Measurements from ENCODE around the gene PPDPF. TPM values are rescaled to one million over a fixed set of nuclear protein-coding genes. Genes with fewer than 3 reads are reported as not detected.
A peak's percentile ranks its signal among the peaks of the same experiment; 100 is the strongest.
"Not testable (repeated sequence)": the region's sequence is repeated elsewhere in the genome, so short reads cannot be mapped to it uniquely, and the experiment has no call there.

Gene PPDPF
- polyA plus RNA-seq, 10 donors = 138 to 325 (median 206) TPM

DNA sequence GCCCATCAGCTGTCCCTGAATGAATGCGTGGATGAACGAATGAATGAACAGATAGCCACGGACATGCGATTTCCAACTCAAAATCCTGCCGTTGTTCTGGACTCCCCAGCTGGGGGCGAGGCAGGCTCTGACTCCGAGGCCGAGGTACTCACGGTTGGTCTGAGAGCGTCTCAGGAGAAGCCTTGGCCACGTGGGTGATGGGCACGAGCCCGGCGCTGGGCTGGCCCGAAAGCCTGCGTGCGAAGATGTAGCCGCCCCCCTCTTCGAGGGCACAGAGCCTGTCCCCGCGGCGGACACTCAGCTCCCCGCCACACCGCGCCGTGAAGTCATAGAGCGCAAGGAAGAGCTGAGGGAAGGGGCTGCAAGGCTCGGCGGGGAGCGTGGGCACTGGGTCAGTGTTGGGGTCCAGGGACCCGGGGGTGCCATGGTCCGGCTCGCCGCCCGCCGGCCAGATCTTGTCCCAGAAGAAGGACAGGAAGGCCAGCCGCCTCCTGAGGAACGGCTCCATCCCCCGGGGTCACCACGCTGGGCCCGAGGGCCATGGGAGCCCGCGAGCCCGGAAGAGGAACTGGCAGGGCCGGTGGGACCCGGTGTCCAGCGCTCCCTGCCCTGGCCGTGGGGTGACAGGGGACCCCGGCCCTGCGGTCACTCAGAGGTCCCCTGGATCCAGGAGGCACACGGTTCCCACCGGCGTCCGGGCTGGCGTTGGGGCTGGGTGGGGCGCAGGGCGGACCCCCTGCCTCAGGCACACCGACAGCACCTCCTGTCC lies 26.6 kb downstream of the PPDPF start:
- DNase-seq = no peak

DNA sequence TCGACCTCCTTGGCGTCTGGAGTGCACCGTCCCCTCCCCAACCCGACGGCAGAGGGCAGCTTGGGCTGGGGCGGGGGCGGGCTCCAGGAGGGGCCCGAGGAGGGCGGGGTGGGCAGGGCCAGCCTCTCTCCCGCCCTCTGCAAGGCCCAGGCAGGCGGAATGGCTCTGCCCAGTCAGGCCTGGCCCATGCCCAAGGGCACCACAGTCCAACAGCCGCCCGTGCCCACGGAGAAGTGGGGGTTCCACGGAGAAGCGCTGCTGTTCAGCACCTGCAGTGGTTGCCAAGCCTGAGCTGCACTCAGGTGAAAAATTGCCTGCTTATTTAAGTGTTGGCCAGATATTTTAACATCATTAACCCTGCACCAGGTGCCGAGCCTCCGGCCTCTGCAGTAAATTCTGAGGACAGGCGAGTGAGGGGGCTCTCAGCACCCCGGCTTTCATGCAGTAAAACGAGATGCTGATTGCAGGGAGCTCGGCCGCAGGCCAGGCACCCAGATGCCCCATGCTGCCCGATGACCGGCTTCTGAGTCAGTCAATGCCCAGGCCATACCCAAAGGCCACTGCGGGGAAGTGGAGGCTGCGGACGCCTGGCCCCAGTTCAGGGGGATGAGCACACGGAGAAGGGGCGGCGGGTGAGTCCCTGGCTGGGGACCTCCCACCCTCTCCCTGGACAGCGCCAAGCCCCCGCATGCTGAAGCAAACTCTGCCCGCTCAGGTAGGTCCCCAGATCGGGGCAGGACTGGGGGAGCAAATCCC lies 27.3 kb downstream of the PPDPF start, which contains the start of gene SRMS:
SRMS (minus strand) TSS at position 25 of the 756 bp plus-strand sequence. CDS start 286 bp downstream, outside the sequence.
- DNase-seq = no peak

DNA sequence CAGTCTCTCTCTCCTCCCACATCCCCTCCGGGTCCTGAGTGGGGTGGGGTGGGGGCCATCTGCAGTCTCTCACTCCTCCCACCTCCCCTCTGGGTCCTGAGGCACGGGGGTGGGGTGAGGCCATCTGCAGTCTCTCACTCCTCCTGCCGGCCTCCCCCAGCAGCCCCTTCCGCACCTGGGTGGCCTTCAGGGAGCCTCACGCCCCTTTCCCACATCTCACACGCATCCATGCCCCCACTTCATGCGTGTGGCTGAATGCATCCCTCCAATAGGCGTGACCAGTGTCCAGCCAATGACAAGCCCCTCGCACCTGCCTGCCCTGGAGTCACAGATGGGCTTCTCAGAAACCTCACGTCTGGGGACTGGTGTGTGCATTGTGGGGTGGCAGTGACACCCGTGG lies 28.0 kb downstream of the PPDPF start:
- DNase-seq = no peak

DNA sequence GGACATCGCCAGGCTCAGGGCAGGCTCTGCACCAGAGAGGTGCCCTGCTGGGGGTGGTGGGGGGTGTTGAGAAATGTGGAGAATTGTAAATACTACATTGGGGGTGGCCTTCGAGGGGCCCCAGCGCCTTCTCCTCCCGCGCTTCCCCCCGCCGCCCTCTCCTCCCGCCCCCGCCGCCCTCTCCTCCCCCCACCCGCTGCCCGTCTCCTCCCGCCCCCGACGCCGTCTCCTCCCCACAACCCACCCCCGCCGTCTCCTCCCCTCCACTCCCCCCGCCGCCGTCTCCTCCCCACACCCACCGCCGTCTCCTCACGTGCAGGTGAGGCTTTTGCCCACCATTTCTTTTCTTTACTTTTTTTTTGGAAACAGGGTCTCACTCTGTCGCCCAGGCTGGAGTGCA lies 28.5 kb downstream of the PPDPF start:
- DNase-seq = no peak

DNA sequence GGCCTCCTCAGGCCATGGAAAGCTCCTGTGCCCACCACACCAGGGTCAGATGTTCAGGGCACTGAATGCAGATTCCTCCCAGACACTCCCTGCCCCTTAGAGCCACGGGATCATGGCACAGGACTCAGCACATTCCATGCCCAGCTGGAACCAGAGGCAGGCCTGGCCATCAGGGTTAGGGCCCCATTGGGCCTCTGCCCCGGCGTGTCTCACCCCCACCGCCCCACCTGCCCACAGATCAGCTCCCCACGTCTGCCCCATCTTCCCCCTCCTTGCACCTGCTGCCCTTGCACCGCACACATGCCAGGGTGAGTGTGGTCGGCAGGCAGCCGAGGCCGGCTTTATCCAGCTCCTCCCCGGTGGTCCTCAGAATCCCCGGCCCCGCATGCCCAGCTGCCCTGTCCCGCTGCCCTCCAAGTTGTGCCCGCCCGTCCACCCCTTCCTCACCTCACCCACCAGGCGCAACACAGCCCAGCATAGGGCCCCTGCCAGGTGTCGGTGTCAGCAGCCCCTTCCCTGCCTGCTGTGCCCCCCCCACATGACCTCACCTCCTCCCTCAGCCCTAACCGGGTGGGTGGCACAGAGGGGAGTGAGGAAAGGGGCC lies 29.2 kb downstream of the PPDPF start:
- DNase-seq = no peak

DNA sequence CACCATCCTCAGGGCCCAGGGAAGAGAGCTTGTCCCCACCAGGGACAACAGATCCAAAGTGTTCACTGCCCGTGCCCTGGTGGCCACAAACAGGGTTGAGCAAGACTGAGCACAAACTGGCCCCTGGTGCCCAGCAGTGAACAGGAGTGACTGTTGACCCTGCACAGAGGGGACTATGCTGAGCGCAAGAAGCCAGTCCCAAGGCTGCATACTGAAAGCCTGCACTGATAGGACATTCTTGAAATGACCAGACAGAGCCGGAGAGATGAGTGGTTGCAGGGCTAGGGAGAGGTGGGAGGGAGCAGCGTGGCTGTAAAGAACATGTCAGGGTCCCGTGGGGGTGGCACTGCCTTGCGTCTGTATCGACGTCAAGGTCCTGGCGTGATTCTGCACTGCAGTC lies 30.5 kb downstream of the PPDPF start:
- DNase-seq = no peak

DNA sequence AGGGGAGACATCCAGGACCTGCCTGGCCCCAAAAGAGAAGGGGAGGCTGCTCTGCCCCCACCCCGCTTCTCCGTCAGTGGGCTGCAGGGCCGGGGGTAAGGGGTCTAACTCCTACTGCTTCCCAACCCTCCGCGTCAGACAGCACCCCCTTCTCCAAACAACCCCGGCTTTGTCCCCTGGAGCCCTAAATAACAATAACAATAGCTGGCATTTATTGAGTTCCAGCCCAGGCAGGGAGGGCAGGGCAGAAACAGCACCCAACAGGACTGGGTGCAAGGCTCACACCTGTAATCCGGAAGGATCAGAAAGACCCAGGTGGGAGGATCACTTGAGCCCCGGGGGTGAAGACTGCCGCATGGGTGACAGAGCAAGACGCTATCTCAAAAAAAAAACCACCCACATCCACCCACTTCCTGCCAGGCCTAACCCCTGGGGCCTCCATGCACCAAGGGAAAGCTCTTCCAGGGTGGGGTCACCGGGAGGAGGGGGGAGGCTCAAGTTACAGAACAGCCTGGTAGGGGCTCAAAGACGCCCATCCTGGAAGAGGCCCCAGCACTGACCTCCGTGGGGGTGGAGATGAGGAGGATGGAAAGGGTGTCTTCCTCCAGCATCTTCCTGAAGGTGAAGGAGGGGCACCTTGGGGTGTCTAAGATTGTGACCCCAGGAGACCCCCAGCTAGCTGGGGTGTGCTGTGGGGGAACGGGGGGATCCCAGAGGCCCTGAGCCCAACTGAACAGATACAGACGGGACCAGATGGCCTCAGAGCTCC lies 32.1 kb downstream of the PPDPF start:
- DNase-seq = no peak

DNA sequence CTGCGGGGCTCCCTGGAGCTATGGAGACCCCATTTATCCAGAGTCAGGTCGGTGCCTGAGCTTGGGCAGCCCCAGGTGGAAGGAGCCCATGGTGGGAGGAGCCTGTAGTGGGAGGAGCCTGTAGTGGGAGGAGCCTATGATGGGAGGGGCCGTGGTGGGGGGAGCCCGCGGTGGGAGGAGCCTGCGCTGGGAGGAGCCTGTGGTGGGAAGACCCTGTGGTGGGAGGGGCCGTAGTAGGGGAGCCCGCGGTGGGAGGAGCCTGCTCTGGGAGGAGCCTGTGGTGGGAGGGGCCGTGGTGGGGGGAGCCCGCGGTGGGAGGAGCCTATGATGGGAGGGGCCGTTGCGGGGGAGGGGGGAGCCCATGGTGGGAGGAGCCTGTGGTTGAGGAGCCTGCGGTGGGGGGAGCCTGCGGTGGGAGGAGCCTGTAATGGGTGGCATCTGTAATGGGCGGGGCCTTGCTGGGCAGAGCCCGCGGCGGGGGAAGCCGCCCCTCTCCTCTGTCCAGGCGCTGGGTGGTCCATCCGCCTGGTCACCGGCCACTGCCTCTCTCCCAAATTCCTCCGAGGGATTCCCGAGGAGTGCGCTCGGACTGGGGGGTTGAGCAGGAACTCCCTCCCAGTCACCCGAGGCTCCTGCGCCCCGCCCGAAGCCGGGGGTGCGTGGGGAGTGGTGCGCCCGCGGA lies 32.8 kb downstream of the PPDPF start:
- peak; percentile 46 to 70 (median 51) for DNase-seq

DNA sequence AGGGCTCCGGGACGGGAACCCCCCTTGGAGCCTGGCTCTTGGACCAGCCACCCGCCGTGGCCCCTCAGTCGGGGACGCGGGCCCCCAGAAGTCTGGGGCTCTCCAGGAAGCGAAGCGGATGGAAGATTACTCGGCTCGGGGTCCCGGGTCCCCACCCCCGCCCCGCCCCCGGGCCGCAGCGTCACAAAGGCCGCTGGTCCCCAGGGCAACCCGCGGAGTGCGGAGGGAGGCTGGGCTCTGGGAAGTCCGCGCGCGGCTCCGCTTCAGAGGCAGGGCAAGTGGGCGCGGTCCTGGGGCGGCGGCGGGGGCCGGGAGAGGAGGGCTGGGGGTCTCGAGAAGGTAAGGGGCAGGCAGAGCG lies 33.3 kb downstream of the PPDPF start, which contains the start of gene FNDC11:
FNDC11 (plus strand) TSS at position 227 of the 358 bp plus-strand sequence. CDS start 1,505 bp downstream, outside the sequence.
- DNase-seq = peak in 1 of 3 donors; percentile 57

DNA sequence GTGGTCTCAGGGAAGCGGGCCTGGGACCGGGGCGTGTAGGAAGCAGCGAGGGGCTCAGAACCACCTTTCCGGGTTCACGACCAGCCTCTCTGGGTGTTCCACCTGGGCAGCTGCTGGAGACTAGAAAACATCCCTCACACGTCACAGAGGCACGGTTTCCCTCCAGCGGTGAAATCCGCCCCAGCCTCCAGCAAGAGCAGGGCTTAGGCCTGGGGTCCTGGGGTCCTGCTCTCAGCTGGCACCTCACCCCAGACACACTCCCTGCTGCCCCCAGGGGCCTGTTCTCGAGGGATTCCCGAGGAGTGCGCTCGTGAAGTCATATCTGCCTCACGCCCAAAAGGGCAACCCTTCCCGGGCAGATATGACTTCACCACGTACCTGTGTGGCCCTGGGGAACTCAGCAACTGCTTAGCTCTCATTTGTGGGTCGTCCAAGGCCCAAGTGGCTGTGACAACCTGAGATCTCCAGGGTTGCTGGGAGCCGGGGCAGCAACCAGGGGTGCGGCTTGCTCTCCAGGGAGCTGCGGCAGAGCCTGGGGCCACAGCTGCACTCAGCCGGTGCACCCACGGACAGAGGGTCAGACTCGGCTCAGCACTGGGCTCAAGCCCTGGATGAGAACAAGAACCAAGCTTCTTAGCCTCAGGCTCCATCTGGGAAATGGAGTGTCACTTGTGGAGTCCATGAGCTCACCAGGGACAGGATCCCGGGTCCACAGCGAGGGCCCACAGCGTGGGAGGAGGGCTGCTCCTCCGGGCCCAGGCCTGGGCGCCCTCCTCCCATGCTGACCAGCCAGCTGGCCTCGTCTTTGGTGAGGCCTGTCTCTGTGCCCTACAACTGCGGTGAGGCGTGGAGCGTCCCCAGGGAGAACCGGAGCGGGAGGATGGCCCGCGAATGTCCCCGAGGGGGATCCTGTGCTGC lies 34.1 kb downstream of the PPDPF start:
- DNase-seq = no peak

DNA sequence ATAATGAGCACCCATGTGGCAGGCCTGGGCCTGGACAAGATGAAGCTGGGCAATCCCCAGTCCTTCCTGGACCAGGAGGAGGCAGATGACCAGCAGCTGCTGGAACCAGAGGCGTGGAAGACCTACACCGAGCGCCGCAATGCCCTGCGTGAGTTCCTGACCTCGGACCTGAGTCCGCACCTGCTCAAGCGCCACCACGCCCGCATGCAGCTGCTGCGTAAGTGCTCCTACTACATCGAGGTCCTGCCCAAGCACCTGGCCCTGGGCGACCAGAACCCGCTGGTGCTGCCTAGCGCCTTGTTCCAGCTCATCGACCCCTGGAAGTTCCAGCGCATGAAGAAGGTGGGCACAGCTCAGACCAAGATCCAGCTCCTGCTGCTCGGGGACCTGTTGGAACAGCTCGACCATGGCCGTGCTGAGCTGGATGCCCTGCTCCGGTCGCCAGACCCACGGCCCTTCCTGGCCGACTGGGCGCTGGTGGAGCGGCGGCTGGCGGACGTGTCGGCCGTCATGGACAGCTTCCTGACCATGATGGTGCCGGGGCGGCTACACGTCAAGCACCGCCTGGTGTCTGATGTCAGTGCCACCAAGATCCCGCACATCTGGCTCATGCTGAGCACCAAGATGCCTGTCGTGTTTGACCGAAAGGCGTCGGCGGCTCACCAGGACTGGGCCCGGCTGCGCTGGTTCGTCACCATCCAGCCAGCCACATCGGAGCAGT lies 35.3 kb downstream of the PPDPF start:
- no peak for DNase-seq

DNA sequence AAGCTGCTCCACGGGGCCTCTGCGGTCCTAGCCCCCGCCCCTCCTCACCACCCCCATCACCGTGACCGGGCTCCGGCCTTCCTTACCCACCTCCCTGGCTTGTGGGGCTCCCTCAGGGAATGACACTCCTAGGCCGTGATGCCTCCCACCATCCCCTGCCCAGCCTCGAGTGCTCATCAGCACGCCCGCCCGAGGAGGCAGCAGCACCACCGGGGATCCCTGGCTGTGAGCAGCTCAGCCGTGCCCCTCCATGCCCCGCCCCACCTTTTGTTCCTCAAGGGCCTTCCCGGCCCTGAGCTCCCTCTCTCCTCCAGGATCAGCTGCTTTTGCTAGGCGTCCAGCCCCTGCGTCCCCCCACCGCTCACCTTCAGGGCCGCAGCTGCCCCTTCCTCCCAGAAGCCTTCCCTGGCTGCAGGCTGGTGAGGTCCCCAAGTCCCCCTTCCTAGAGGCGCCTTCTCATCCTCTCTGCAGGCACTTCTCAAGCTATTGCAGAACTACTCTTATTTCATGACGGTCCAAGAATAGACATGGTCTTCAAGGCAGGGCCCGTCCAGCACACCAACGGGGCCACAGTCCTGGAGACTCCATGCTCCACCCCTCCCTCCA lies 36.4 kb downstream of the PPDPF start:
- DNase-seq = no peak

DNA sequence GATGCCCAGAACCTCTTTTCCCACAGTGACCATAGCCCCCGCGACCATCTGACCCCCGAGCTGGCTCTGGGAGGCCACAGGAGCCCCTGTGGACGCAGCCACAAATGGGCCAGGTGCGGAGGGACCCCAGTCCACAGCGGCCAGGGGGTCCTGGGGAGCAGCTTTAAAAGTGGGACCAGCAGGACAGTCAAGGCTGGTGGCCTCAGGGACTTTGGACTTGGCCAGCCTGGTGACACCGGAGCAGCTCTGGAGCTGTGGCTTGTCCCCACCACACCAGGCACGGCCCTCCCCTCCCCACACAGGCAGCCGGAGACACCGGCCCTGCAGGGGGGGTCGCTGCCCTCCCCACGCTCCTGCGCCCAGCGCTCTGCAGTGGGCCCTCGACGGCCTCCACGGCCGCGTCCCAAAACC lies 36.9 kb downstream of the PPDPF start:
- no peak for DNase-seq

DNA sequence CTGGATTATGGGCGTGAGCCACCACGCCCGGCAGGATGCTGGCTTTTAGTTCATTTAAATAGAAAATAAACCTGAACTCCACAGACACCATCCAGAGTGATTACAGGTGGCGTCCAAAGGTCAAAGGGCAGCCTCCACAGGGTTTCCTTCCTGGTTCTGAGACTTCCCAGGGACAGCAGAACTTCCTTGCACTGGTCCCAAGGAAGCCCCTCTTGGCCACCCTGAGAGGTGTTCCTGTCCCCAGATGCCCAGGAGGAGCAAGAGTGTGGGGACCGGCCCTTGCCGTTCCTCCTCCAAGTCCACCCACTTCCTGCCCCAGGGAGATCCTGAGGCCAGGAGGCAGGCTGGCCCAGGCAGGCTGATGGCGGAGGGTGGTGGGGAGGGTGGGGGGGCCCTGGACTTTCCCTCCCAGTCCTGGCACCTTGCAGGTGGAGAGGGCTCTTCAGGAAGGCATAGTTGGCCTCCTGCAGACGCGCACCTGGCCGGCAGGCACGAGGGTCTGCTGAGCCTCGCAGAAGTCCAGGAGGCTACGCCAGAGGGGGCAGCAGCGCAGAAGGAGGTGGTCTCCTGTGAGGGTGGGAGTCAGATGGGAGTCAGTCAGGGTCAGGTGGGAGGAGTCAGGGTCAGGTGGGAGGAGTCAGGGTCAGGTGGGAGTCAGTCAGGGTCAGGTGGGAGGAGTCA lies 38.4 kb downstream of the PPDPF start:
- DNase-seq = no peak

DNA sequence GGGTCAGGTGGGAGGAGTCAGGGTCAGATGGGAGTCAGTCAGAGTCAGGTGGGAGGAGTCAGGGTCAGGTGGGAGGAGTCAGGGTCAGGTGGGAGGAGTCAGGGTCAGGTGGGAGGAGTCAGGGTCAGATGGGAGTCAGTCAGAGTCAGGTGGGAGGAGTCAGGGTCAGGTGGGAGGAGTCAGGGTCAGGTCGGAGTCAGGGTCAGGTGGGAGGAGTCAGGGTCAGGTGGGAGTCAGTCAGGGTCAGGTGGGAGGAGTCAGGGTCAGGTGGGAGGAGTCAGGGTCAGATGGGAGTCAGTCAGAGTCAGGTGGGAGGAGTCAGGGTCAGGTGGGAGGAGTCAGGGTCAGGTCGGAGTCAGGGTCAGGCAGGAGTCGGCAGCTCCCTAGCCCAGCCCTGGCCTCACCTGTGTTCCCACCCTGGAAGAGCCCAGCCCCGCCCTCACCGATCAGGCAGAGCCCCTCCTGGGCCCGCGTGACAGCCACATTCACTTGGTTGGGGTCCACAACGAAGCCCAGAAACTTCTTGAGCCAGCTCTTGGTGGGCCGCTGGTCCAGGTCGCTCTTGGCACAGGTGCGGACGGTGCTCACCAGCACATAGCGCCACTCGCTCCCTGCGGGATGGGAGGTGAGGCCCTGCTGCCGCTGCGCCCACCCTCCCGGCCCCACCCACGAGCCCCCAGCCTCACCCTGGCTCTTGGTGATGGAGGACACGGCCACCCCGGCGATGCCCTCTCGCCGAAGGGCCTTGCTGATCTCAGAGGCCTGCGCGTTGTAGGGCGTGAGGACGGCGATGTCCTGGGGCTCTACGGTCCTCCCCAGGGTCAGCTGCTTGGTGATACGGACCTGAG lies 39.1 kb downstream of the PPDPF start:
- DNase-seq = not testable (repeated sequence)

DNA sequence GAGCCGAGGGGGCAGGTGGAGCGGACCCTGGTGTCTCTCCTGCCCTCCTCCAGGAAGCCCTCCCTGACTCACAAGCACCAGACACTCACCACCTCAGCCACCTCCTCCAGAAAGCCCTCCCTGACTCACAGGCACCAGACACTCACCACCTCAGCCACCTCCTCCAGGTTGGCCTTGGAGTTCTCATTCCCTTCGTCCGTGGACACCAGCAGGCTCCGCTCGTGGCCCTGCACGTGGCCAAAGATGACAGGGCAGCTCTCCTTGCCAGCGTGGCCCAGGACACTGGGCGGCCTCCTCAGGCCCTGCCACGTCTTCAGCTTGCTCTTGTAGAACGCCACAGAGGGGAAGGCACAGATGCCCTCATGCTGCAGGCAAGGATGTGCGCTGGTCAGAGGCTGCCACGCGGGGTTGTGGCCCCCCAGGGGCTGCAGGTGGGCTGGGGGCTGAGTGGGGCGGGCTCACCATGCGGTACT lies 39.8 kb downstream of the PPDPF start:
- no peak for DNase-seq

Data from muscle of back (tissue), 11 donors.